Nephron (organoid): ENCODE data around the gene LSM2.

ENCODE experiments used
- H3K27ac Mint-ChIP-seq, 3 experiments: 2 replicates each; pipeline ENCODE4 v1.8.0; 2020; ENCODE audit warnings: mixed read lengths in 3 of 3, mild to moderate bottlenecking in 2 of 3, moderate library complexity in 1 of 3
- H3K27me3 Mint-ChIP-seq: 2 replicates; pipeline ENCODE4 v1.8.0; 2021; ENCODE audit warnings: low read depth, mild to moderate bottlenecking, moderate library complexity, mixed read lengths
- H3K36me3 Mint-ChIP-seq: 2 replicates; pipeline ENCODE4 v1.8.0; 2020; ENCODE audit warnings: low read depth, mixed read lengths
- H3K4me1 Mint-ChIP-seq: 2 replicates; pipeline ENCODE4 v1.8.0; 2020; ENCODE audit warnings: mixed read lengths
- H3K4me3 Mint-ChIP-seq, 3 experiments: 2 replicates each; pipeline ENCODE4 v1.8.0; 2020; ENCODE audit warnings: mild to moderate bottlenecking in 3 of 3, mixed read lengths in 3 of 3, moderate library complexity in 2 of 3
- H3K9me3 Mint-ChIP-seq: 2 replicates; pipeline ENCODE4 v1.8.0; 2020; ENCODE audit warnings: mixed read lengths
- TF ChIP-seq, protein P1 (sequence below), 3 experiments: fragments of 200-600 bp; sonication (generic); IDR thresholded peaks; one replicate each; pipeline ENCODE4 v1.5.0; 2021; ENCODE audit warnings: antibody characterized with exemption in 3 of 3; ENCODE audit not compliant: unreplicated experiment in 3 of 3

LSM2 gene

DNA sequence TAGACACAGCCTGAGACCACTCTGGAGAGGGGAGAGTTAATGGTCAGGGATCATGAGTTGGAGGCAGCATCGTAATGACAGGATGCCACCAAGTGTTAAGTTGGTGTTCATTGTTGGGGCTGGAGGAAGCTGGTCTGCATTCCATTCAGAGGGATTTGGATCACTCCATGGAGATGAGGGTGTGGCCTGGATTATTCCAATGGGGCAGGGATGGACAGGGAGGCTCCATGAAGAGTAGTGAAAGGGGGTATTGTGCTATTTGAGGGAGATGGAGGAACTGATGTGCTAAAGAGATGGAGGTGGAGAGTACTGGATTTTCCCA, 43.2 kb downstream of the LSM2 start:
- no peaks in the 10 kb centered on the region for H3K9me3 Mint-ChIP-seq
- TF ChIP-seq, protein P1, sequence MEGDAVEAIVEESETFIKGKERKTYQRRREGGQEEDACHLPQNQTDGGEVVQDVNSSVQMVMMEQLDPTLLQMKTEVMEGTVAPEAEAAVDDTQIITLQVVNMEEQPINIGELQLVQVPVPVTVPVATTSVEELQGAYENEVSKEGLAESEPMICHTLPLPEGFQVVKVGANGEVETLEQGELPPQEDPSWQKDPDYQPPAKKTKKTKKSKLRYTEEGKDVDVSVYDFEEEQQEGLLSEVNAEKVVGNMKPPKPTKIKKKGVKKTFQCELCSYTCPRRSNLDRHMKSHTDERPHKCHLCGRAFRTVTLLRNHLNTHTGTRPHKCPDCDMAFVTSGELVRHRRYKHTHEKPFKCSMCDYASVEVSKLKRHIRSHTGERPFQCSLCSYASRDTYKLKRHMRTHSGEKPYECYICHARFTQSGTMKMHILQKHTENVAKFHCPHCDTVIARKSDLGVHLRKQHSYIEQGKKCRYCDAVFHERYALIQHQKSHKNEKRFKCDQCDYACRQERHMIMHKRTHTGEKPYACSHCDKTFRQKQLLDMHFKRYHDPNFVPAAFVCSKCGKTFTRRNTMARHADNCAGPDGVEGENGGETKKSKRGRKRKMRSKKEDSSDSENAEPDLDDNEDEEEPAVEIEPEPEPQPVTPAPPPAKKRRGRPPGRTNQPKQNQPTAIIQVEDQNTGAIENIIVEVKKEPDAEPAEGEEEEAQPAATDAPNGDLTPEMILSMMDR (IDR thresholded peaks at IDR 0.05; ENCODE audit: unreplicated experiment in 3 of 3) = no peak
- peak overlapping the region in 2 of 3 experiments; percentile 22 to 32 for H3K4me3 Mint-ChIP-seq
- H3K36me3 Mint-ChIP-seq = peaks cover 21% of the 10 kb centered on the region
- no peaks in the 10 kb centered on the region for H3K27me3 Mint-ChIP-seq
- peaks cover 15% of the 10 kb centered on the region for H3K4me1 Mint-ChIP-seq
- H3K27ac Mint-ChIP-seq = peak overlapping the region; percentile 76 to 90 (median 87)

DNA sequence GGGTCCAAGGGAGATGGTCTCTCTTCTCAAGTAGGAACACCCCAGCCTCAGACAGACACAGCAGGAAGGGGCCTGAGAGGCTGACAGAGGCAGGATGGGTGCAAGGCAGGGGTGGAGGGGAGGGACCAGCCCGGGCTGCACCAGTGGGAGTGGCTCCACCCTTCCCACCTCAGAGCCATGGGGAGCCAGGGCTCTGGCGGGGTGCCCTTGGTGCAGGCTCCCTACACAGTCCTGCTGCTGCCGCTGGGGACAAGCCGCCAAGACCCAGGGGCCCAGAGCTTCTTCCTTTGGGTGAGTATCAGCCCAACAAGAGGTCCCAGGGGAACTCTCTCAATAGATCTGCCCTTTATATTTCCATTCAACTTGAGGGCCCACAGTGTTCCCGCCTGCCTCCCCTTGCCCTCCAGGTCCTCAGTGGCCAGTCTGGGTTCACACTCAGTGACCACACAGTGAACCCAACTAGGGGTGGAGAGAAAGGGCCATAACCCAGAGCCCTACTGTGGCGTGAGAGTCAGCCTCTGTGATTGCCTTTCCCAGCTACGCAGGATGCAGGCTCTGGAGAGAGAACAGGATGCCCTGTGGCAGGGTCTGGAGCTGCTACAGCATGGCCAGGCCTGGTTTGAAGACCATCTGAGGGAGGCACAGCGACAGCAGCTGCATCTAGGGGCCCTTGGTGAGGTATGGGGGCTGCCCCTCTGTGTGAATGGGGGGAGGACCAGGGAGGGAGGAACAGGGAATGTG, 43.7 kb downstream of the LSM2 start:
- Mint-ChIP-seq H3K4me3 (peak overlapping the region in 2 of 3 experiments; percentile 22 to 32), H3K36me3 (peaks cover 21% of the 10 kb centered on the region)

DNA sequence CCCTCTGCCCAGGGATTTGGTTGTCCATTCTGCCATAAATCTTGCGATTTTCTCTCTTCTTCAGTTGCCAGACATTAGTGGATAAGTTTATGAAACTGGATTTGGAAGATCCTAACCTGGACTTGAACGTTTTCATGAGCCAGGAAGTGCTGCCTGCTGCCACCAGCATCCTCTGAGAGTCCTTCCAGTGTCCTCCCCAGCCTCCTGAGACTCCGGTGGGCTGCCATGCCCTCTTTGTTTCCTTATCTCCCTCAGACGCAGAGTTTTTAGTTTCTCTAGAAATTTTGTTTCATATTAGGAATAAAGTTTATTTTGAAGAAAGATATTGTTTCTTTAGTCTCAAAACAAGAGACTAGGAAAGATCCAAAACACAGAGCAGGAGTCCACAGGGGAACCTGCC, 44.4 kb downstream of the LSM2 start, which contains the start of gene SAPCD1:
TSS of gene SAPCD1 (plus strand) at position 301 of the 400 bp plus-strand sequence. CDS start 399 bp downstream, outside the sequence.
- H3K4me3 Mint-ChIP-seq = peak within 1 kb of the TSS in 2 of 3 experiments; percentile 22 to 32

More for the DNA sequence above, 43.7 kb downstream of the LSM2 start:
- TF ChIP-seq, protein P1 (IDR thresholded peaks at IDR 0.05; ENCODE audit: unreplicated experiment in 3 of 3) = no peak
- Mint-ChIP-seq H3K4me1 (peaks cover 15% of the 10 kb centered on the region), H3K9me3 (no peaks in the 10 kb centered on the region), H3K27ac (peak overlapping the region; percentile 76 to 90 (median 87)), H3K27me3 (no peaks in the 10 kb centered on the region)

DNA sequence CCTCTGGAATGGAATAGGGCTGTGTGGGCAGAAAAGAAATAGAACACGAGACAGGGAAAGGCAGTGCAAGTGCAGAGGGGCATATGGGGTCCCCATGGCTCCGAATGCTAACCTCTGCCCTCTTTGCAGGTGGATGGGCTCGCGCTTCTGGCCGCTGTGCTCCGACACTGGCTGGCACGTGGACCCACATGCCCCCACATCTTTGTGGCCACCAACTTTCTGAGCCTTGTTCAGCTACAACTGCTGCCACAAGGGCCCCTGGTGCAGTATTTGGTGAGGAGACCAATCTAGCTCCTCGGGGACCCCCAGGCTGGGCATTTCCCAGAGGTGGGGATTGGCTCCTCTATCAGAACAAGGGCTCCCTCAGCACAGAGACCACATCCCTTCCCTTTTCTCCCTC, 45.4 kb downstream of the LSM2 start:
- H3K27me3 Mint-ChIP-seq = no peaks in the 10 kb centered on the region
- no peak overlapping the region for H3K4me3 Mint-ChIP-seq
- H3K9me3 Mint-ChIP-seq = no peaks in the 10 kb centered on the region
- H3K4me1 Mint-ChIP-seq = peaks cover 15% of the 10 kb centered on the region
- H3K27ac Mint-ChIP-seq = no peak overlapping the region
- H3K36me3 Mint-ChIP-seq = peaks cover 21% of the 10 kb centered on the region
- TF ChIP-seq, protein P1 (IDR thresholded peaks at IDR 0.05; ENCODE audit: unreplicated experiment in 3 of 3) = no peak

More for the DNA sequence above, 44.4 kb downstream of the LSM2 start, which contains the start of gene SAPCD1:
- H3K36me3 Mint-ChIP-seq = peaks cover 21% of the 10 kb centered on the region
- H3K9me3 Mint-ChIP-seq = no peaks in the 10 kb centered on the region
- no peaks in the 10 kb centered on the region for H3K27me3 Mint-ChIP-seq
- H3K4me1 Mint-ChIP-seq = peaks cover 15% of the 10 kb centered on the region
- H3K27ac Mint-ChIP-seq = peak within 1 kb of the TSS; percentile 76 to 90 (median 87)
- TF ChIP-seq, protein P1 (IDR thresholded peaks at IDR 0.05; ENCODE audit: unreplicated experiment in 3 of 3) = no peak

DNA sequence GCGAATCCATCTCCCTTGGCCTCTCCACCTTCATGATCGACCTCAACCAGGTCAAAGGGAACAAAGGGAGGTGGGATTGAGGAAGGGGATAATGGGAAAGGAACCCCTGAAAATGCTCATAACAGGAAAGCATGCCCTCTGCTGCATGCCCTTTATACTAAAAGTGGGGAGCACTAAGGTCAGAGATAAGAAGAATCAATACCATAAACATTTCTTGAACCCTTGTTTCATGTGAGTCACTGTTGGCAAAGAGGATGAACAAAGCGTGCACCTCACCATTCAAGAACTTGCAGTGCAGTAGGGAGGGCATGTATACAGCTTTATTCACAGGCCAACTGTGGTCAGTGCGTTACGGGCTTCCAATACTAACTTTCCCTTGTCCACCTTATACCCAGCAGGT, 46.0 kb downstream of the LSM2 start:
- Mint-ChIP-seq H3K27ac (no peak overlapping the region), H3K4me1 (peaks cover 15% of the 10 kb centered on the region), H3K27me3 (no peaks in the 10 kb centered on the region), H3K4me3 (no peak overlapping the region), H3K9me3 (no peaks in the 10 kb centered on the region), H3K36me3 (peaks cover 21% of the 10 kb centered on the region)
- TF ChIP-seq, protein P1 (IDR thresholded peaks at IDR 0.05; ENCODE audit: unreplicated experiment in 3 of 3) = no peak

DNA sequence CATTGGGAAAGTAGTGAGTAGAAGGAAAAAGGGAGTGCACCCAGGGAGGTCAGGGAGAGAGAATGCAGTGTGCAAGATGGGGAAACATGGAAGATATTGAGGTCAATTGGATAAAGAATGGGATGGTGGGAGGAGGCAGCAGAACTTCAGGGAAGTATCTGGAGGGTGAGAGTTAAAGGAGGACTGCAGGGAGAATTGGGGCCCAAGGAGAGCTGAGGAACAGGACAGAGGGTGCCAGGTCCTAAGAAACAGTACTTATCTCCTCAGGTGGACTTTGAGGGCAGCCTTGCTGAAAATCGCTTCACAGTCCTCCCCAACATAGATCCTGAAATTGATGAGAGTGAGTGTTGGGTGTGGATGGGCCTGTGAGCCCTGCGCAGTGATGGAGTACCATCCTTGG, 48.5 kb downstream of the LSM2 start:
- peaks cover 3% of the 10 kb centered on the region for H3K4me1 Mint-ChIP-seq
- no peak overlapping the region for H3K4me3 Mint-ChIP-seq
- peaks cover 21% of the 10 kb centered on the region for H3K36me3 Mint-ChIP-seq
- TF ChIP-seq, protein P1 (IDR thresholded peaks at IDR 0.05; ENCODE audit: unreplicated experiment in 3 of 3) = no peak
- H3K27ac Mint-ChIP-seq = no peak overlapping the region
- H3K9me3 Mint-ChIP-seq = no peaks in the 10 kb centered on the region
- no peaks in the 10 kb centered on the region for H3K27me3 Mint-ChIP-seq
